Activated T-cell treated with anti-CD3 and anti-CD28 coated beads for 1 hour (primary cell): ENCODE results near the gene MLF2.

Source experiments
- DNase-seq: peaks from one replicate; pipeline ENCODE4 v3.0.0-alpha.2; 2020; ENCODE audit warnings: low read depth

Gene MLF2

GRCh38 chr12:6752921-6753771, at the start of gene MLF2:
Gene MLF2 (minus strand): TSS chr12:6753141. CDS start chr12:6752334, 807 bp downstream.
- DNase-seq, result peak; percentile 95

- DNase-seq, result no peak
Measured at GRCh38 chr12:6799147-6799546, 46.2 kb upstream of the MLF2 start.

GRCh38 chr12:6796576-6796975, 43.6 kb upstream of the MLF2 start:
- no peak for DNase-seq

GRCh38 chr12:6795088-6795487, 42.1 kb upstream of the MLF2 start:
- no peak for DNase-seq

- no peak for DNase-seq
Measured at GRCh38 chr12:6792522-6793201, 39.7 kb upstream of the MLF2 start.

GRCh38 chr12:6791931-6792520, 39.1 kb upstream of the MLF2 start:
- no peak for DNase-seq

GRCh38 chr12:6790496-6791150, 37.7 kb upstream of the MLF2 start:
- DNase-seq, result no peak

GRCh38 chr12:6788972-6789924, 36.3 kb upstream of the MLF2 start, which contains the start of gene CD4:
Gene CD4 (plus strand): TSS chr12:6789528. CDS start chr12:6800139, 10,611 bp downstream.
- peak; percentile 50 for DNase-seq

- DNase-seq, result no peak
Measured at GRCh38 chr12:6787309-6787708, 34.4 kb upstream of the MLF2 start.

GRCh38 chr12:6786416-6787094, 33.6 kb upstream of the MLF2 start:
- DNase-seq, result no peak

- no peak for DNase-seq
Measured at GRCh38 chr12:6784761-6785160, 31.8 kb upstream of the MLF2 start.

GRCh38 chr12:6784296-6784695, 31.4 kb upstream of the MLF2 start:
- DNase-seq, result no peak

- no peak for DNase-seq
Measured at GRCh38 chr12:6783828-6784227, 30.9 kb upstream of the MLF2 start.

GRCh38 chr12:6782850-6783566, 30.1 kb upstream of the MLF2 start:
- no peak for DNase-seq

GRCh38 chr12:6782119-6782518, 29.2 kb upstream of the MLF2 start:
- DNase-seq, result no peak

GRCh38 chr12:6780573-6780972, 27.6 kb upstream of the MLF2 start:
- DNase-seq, result no peak

GRCh38 chr12:6779708-6780432, 26.9 kb upstream of the MLF2 start:
- DNase-seq, result no peak

- peak; percentile 89 for DNase-seq
Measured at GRCh38 chr12:6778574-6779550, 25.9 kb upstream of the MLF2 start.
